SU-DHL-6 (cell line): ENCODE results near the gene PLIN4.

Experiments
- H2AFZ ChIP-seq: fragments of 200-600 bp; sonication (generic); 2 replicates; pipeline ENCODE4 v1.6.1; 2014; ENCODE audit warnings: low read depth, mild to moderate bottlenecking, moderate library complexity, mixed read lengths, antibody characterized with exemption, low read length; ENCODE audit not compliant: severe bottlenecking
- H3F3A ChIP-seq: fragments of 200-600 bp; shearing (Covaris generic); 2 replicates; pipeline ENCODE4 v1.6.0; 2016; ENCODE audit warnings: antibody characterized with exemption, mild to moderate bottlenecking; ENCODE audit not compliant: insufficient read depth
- H3K27ac ChIP-seq: fragments of 200-600 bp; sonication (generic); 2 replicates; pipeline ENCODE4 v1.5.1; 2016; ENCODE audit warnings: low read depth, mild to moderate bottlenecking, low read length, moderate library complexity, mixed read lengths
- H3K27me3 ChIP-seq: fragments of 200-600 bp; sonication (generic), shearing (Covaris generic); 2 replicates; pipeline ENCODE4 v1.6.0; 2014; ENCODE audit warnings: mild to moderate bottlenecking, low read length
- H3K36me3 ChIP-seq: fragments of 200-600 bp; sonication (generic); 2 replicates; pipeline ENCODE4 v1.6.1; 2014; ENCODE audit warnings: mild to moderate bottlenecking, low read length, mixed read lengths
- H3K4me2 ChIP-seq: fragments of 300-600, 200-600 bp; shearing (Covaris generic), sonication (generic); 2 replicates; pipeline ENCODE4 v1.6.0; 2014; ENCODE audit warnings: low read length, low read depth, mild to moderate bottlenecking; ENCODE audit not compliant: poor library complexity, severe bottlenecking
- H3K4me3 ChIP-seq: fragments of 200-600 bp; sonication (generic); 2 replicates; pipeline ENCODE4 v1.5.1; 2014; ENCODE audit warnings: antibody characterized with exemption, low read length, mild to moderate bottlenecking, mixed read lengths; ENCODE audit not compliant: insufficient read depth, poor library complexity, severe bottlenecking
- H3K79me2 ChIP-seq: fragments of 200-600 bp; sonication (generic); 2 replicates; pipeline ENCODE4 v1.6.1; 2014; ENCODE audit warnings: mild to moderate bottlenecking, low read length, moderate library complexity; ENCODE audit not compliant: insufficient read depth
- H3K9ac ChIP-seq: fragments of 200-600 bp; sonication (generic); 2 replicates; pipeline ENCODE4 v1.7.0; 2014; ENCODE audit warnings: mild to moderate bottlenecking, low read length
- H3K9me2 ChIP-seq: fragments of 200-600 bp; sonication (generic); replicated peaks from 2 replicates; pipeline ENCODE4 v1.6.1; 2014; ENCODE audit warnings: low read length; ENCODE audit not compliant: insufficient read depth
- H3K9me3 ChIP-seq: fragments of 200-600 bp; sonication (generic); 2 replicates; pipeline ENCODE4 v1.6.1; 2014; ENCODE audit warnings: low read length, mixed read lengths; ENCODE audit not compliant: insufficient read depth
- H4K20me1 ChIP-seq: fragments of 200-600 bp; sonication (generic); 2 replicates; pipeline ENCODE4 v1.6.1; 2014; ENCODE audit warnings: low read depth, mild to moderate bottlenecking, antibody characterized with exemption, low read length, moderate library complexity, mixed read lengths
- EZH2phosphoT487 ChIP-seq: fragments of 200-600 bp; sonication (generic), shearing (Covaris generic); conservative IDR thresholded peaks from 2 replicates; pipeline ENCODE4 v1.6.1; 2018; ENCODE audit warnings: mild to moderate bottlenecking, antibody characterized with exemption, low read length, moderate library complexity, mixed read lengths
- TF ChIP-seq, protein P1 (sequence below): fragments of 200-600 bp; sonication (generic); IDR thresholded peaks from one replicate; pipeline ENCODE4 v1.5.1; 2017; ENCODE audit warnings: antibody characterized with exemption, mild to moderate bottlenecking, low read length, moderate library complexity; ENCODE audit not compliant: insufficient read depth, poor library complexity, severe bottlenecking

The PLIN4 gene

DNA sequence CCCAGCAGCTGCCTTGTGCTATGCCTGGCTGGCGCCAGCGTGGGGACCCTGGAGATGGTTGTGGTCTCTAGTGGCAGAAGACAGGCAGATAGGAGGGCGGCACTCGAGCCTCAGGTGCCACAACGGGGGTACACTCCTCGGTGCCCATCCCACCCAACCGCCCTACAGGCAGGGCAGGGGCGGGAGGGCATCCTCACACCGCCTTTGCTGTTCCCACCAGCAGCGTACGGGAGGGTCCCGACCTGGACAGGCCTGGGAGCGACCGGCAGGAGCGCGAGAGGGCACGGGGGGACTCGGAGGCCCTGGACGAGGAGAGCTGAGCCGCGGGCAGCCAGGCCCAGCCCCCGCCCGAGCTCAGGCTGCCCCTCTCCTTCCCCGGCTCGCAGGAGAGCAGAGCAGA is 16.6 kb downstream of the PLIN4 start:
- no peak overlapping the region for H3K4me3 ChIP-seq
- H3K9me3 ChIP-seq = no peaks in the 10 kb centered on the region
- H3F3A ChIP-seq = no peaks in the 10 kb centered on the region
- H3K9me2 ChIP-seq = no peaks in the 10 kb centered on the region
- no peak overlapping the region for H3K9ac ChIP-seq
- H2AFZ ChIP-seq = no peak overlapping the region
- no peaks in the 10 kb centered on the region for H3K79me2 ChIP-seq
- no peaks in the 10 kb centered on the region for H3K36me3 ChIP-seq
- no peaks in the 10 kb centered on the region for H3K27me3 ChIP-seq
- no peaks in the 10 kb centered on the region for H4K20me1 ChIP-seq
- H3K27ac ChIP-seq = no peak overlapping the region
- H3K4me2 ChIP-seq = no peak overlapping the region
- no peak for TF ChIP-seq EZH2phosphoT487
- TF ChIP-seq, protein P1, sequence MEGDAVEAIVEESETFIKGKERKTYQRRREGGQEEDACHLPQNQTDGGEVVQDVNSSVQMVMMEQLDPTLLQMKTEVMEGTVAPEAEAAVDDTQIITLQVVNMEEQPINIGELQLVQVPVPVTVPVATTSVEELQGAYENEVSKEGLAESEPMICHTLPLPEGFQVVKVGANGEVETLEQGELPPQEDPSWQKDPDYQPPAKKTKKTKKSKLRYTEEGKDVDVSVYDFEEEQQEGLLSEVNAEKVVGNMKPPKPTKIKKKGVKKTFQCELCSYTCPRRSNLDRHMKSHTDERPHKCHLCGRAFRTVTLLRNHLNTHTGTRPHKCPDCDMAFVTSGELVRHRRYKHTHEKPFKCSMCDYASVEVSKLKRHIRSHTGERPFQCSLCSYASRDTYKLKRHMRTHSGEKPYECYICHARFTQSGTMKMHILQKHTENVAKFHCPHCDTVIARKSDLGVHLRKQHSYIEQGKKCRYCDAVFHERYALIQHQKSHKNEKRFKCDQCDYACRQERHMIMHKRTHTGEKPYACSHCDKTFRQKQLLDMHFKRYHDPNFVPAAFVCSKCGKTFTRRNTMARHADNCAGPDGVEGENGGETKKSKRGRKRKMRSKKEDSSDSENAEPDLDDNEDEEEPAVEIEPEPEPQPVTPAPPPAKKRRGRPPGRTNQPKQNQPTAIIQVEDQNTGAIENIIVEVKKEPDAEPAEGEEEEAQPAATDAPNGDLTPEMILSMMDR = no peak

DNA sequence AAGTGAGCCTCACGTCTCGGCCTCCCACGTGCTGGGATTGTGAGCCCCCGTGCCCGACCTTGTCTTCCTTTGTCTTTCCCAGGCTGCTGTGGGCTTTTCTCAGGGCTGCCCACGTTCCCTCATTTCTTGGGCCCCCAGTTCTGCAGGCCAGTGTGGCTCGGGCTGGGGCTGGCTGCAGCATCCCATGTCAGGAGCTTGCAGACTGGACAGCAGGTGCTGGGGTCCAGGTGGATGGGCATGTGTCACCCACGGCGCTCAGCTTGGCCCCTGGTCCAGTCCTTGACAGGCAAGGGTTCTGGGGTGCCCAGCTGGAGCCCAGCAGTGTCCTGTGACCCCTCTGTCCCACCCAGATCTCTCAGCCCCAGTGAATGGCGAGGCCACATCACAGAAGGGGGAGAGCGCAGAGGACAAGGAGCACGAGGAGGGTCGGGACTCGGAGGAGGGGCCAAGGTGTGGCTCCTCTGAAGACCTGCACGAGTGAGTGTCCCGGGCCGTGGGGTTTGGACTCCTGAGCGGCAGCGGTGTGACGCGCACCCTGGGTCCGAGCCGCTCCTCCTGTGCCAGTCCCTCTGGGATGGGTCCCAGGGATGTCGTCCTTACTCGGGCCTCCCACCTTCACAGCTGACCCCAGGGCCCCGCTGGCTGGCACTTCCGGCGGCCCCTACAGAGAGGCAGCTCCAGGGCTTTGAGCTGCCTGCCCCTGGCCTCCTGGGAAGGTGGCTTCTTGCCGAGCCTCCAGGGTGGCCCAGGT is 17.3 kb downstream of the PLIN4 start:
- H3K9ac ChIP-seq = no peak overlapping the region
- H3K36me3 ChIP-seq = no peaks in the 10 kb centered on the region
- no peaks in the 10 kb centered on the region for H3K9me3 ChIP-seq
- no peak overlapping the region for H2AFZ ChIP-seq
- no peak overlapping the region for H3K4me2 ChIP-seq
- no peaks in the 10 kb centered on the region for H3K9me2 ChIP-seq
- no peak overlapping the region for H3K27ac ChIP-seq
- no peaks in the 10 kb centered on the region for H3K79me2 ChIP-seq
- H3F3A ChIP-seq = no peaks in the 10 kb centered on the region
- no peak overlapping the region for H3K4me3 ChIP-seq
- H3K27me3 ChIP-seq = no peaks in the 10 kb centered on the region
- H4K20me1 ChIP-seq = no peaks in the 10 kb centered on the region
- no peak for TF ChIP-seq EZH2phosphoT487
- TF ChIP-seq, protein P1 = no peak

DNA sequence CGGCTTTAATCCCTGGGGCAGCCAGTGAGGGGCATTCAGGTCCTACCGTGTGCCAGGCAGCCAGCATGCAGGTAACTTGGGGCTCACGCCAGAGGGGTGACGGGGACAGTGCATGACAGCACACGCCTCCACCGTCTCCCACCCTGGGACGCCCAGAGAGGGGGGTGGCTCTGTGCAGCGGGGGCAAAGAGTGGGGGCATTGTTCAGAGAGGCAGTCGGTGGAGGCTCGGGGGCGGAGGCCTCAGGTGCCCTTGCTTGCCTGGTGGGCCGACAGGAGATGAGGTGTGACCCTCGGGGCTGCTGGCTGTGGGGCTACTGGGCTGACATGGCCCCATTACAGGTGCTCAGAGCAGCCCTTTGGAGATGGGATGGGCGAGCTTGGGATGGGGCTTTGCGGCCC is 18.4 kb downstream of the PLIN4 start:
- Histone ChIP-seq H3K4me3 (no peak overlapping the region), H3K9ac (no peak overlapping the region), H3K79me2 (no peaks in the 10 kb centered on the region), H3K4me2 (no peak overlapping the region), H2AFZ (no peak overlapping the region), H3K36me3 (no peaks in the 10 kb centered on the region), H3K9me2 (no peaks in the 10 kb centered on the region), H3K27me3 (no peaks in the 10 kb centered on the region), H3K27ac (no peak overlapping the region), H4K20me1 (no peaks in the 10 kb centered on the region), H3K9me3 (no peaks in the 10 kb centered on the region), H3F3A (no peaks in the 10 kb centered on the region)
- no peak for TF ChIP-seq EZH2phosphoT487
- TF ChIP-seq, protein P1 = no peak
